Esophagus squamous epithelium (tissue), 4 donors: ENCODE data around the gene GTPBP4.

Experiments used
- POLR2A ChIP-seq, 4 donors: fragments of 450-650 bp; IDR thresholded peaks; one replicate each; pipeline ENCODE4 v1.6.1; 2017; ENCODE audit warnings: antibody characterized with exemption in 4 of 4, mild to moderate bottlenecking in 4 of 4, moderate library complexity in 3 of 4
- TF ChIP-seq, protein P1 (sequence below), 6 experiments: fragments of 450-650 bp in 4 of 6; fragments of 200-600 bp in 2 of 6; sonication (generic) in 2 of 6; IDR thresholded peaks; one replicate each; pipeline ENCODE4 v1.5.1; 2016 to 2019; ENCODE audit warnings: antibody characterized with exemption in 6 of 6, mild to moderate bottlenecking in 4 of 6, moderate library complexity in 4 of 6

GRCh38 chr10:983971-984655, 4.1 kb upstream of the GTPBP4 start:
- TF ChIP-seq POLR2A (IDR thresholded peaks at IDR 0.05): no peak
- TF ChIP-seq, protein P1, sequence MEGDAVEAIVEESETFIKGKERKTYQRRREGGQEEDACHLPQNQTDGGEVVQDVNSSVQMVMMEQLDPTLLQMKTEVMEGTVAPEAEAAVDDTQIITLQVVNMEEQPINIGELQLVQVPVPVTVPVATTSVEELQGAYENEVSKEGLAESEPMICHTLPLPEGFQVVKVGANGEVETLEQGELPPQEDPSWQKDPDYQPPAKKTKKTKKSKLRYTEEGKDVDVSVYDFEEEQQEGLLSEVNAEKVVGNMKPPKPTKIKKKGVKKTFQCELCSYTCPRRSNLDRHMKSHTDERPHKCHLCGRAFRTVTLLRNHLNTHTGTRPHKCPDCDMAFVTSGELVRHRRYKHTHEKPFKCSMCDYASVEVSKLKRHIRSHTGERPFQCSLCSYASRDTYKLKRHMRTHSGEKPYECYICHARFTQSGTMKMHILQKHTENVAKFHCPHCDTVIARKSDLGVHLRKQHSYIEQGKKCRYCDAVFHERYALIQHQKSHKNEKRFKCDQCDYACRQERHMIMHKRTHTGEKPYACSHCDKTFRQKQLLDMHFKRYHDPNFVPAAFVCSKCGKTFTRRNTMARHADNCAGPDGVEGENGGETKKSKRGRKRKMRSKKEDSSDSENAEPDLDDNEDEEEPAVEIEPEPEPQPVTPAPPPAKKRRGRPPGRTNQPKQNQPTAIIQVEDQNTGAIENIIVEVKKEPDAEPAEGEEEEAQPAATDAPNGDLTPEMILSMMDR (IDR thresholded peaks at IDR 0.05): no peak
